8988T (cell line): ENCODE results near the gene BTG4.
A peak's percentile ranks its signal among the peaks of the same experiment; 100 is the strongest.

ENCODE experiments used
- DNase-seq: peaks from one replicate; pipeline ENCODE4 v3.0.0; 2011

Gene BTG4

GRCh38 chr11:111452817-111453552 lies 59.2 kb downstream of the BTG4 start:
- no peak for DNase-seq

- no peak for DNase-seq
Measured at GRCh38 chr11:111452146-111452545, 60.0 kb downstream of the BTG4 start.

GRCh38 chr11:111450480-111451320 lies 61.5 kb downstream of the BTG4 start:
- DNase-seq, result no peak

- no peak for DNase-seq
Measured at GRCh38 chr11:111449696-111450479, 62.3 kb downstream of the BTG4 start.

GRCh38 chr11:111448831-111449557 lies 63.2 kb downstream of the BTG4 start:
- DNase-seq, result no peak

GRCh38 chr11:111448414-111448813 lies 63.8 kb downstream of the BTG4 start:
- DNase-seq, result no peak

GRCh38 chr11:111447931-111448330 lies 64.3 kb downstream of the BTG4 start:
- DNase-seq, result no peak

GRCh38 chr11:111447112-111447471 lies 65.1 kb downstream of the BTG4 start:
- DNase-seq, result no peak

- peak; percentile 94 for DNase-seq
Measured at GRCh38 chr11:111446404-111447111, 65.6 kb downstream of the BTG4 start.

GRCh38 chr11:111445586-111445985 lies 66.6 kb downstream of the BTG4 start:
- DNase-seq, result no peak
